Stimulated activated CD8-positive, alpha-beta memory T cell treated with anti-CD3 and anti-CD28 coated beads, Interleukin-12 subunit alpha, Interleukin-12 subunit beta, amount 100 ng/mL, for 4 hours (primary cell): Measurements from ENCODE around the gene PITPNM2.

Source experiments
- DNase-seq: peaks from one replicate; pipeline ENCODE4 v3.0.0-alpha.2; 2020; ENCODE audit warnings: low read depth

PITPNM2 gene

DNA sequence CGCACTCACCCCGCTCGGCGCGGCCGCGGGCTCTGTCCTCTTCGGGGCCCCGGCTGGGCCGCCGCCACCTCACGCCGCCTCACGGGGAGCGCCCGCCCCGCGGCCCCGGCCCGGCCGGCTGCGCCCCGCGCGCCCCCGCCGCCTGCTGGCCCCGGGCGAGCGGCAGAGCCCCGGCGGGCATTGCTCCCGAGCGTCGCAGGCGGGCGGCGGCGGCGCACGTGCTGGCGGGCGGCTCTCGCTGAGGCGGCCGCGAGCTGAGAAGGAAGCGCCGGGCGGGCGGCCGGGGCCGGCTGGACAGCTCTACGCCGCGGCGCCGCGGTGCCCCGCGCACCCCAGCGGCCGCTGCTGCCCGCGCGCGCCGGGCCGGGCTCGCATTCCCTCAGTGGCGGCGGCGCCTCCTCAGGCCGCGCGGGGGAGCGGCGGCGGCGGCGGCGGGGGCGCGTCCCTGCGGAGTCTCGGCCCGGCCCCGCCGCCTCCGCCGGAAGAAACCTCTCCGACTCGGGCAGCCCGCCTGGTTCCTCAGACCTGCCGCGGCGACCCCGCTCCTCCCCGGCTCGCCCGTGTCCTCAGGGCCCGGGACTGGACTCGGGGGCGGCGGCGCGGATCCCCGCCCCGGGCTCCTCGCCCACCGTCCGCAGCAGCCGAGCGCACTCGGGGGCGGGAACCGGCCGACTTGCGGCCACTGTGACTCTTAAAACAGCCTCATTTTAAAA is at the start of gene PITPNM2:
PITPNM2 (minus strand) TSS at position 347 of the 713 bp plus-strand sequence. CDS start 116,500 bp downstream, outside the sequence.
- DNase-seq: peak; percentile 49

- no peak for DNase-seq
Observed at GRCh38 chr12:123200414-123200813, 49.5 kb upstream of the PITPNM2 start.

- DNase-seq: no peak
Observed at GRCh38 chr12:123199936-123200335, 49.0 kb upstream of the PITPNM2 start.

GRCh38 chr12:123187637-123188036 is 36.7 kb upstream of the PITPNM2 start:
- DNase-seq: no peak

DNA sequence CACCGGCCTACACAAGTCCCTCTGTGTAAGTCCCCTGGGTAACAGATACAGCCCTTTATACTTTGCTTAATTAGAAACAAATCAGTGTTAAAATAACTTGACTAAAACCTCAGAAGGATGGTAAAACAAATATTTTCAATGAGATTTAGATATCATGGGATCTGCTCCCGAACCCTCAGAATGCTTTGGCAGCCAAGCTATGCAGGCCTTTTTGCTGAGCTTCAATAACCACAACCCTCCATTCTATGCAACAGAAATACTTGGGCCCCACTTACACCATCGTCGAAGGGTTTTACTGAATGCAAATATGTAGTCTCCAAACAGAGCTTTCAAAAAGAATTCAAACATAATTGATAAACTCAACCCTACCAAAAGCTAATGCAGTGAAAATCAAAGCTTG is 29.3 kb upstream of the PITPNM2 start:
- no peak for DNase-seq

DNA sequence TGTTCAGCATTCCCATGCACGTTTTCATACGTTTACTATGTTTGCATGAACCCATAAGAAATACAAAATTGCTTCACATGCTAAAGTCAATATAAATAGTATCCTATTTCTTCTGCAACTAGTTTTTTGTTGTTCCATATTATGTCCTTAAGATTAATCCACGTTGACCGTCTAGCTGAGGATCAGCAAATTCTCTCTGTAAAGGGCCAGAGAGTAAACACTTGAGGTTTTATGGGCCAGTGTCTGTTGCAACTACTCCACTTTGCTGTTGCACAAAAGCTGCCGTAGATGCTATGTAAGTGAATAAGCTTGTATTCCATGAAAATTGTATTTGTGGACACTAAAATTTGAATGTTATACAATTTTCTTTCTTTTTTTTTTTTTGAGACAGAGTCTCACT is 21.1 kb upstream of the PITPNM2 start:
- no peak for DNase-seq

DNA sequence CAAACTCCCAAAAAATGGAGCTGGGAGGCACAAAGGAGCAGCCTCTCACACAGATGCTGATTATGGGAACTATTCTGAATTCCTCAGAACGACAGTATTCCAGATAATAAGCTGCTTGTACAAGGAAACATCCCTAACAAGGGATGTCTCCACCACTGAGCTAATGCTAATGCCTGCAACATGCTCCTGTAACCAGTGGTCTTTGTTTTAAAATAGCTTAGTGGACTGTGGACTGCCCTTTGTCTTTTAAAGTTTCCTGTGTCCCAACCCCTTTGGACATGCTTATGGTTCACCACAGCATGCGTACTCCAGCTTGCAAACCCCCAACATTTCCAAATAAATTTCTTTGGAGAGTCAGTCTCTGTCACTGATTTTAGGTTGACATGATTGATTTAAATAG is 16.4 kb upstream of the PITPNM2 start:
- no peak for DNase-seq

- no peak for DNase-seq
Observed at GRCh38 chr12:123165537-123165936, 14.6 kb upstream of the PITPNM2 start.

- no peak for DNase-seq
Observed at GRCh38 chr12:123164710-123165261, 13.9 kb upstream of the PITPNM2 start.

DNA sequence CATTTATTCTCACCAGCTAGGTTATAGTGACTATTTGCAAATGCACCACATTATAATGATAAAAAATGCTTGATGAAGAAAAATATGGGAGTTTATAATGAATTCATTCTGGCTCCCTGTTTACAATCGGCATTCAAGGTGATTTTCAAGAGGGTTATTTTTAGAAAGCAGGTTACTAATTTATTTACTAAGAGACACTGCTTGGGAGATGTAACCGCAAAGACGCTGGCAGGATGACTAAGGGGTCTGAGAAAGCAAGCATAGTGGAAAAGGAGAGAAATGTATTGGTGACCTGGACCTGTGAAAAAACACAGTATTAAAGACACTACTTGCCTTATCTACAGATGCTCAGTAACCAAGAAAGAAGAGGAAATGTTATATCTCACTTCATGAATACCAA is 13.3 kb upstream of the PITPNM2 start:
- no peak for DNase-seq

DNA sequence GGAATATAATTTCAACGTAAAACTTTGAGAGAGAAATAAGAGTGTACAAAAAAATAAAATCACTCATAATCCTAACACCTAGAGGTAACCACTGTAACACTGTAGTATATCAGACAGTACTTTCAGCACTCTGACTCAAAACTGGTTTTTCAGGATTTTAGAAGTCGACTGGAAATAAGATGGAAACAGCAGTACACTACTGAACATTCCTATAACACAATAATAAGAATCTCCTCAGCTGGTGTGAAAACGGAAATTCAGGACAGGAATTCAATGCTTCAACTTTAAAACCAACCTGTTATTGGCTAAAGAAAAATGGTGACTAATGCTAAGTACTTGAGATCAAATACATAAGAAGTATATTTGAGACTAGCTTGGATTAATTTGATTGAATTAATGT is 12.3 kb upstream of the PITPNM2 start:
- DNase-seq: no peak

DNA sequence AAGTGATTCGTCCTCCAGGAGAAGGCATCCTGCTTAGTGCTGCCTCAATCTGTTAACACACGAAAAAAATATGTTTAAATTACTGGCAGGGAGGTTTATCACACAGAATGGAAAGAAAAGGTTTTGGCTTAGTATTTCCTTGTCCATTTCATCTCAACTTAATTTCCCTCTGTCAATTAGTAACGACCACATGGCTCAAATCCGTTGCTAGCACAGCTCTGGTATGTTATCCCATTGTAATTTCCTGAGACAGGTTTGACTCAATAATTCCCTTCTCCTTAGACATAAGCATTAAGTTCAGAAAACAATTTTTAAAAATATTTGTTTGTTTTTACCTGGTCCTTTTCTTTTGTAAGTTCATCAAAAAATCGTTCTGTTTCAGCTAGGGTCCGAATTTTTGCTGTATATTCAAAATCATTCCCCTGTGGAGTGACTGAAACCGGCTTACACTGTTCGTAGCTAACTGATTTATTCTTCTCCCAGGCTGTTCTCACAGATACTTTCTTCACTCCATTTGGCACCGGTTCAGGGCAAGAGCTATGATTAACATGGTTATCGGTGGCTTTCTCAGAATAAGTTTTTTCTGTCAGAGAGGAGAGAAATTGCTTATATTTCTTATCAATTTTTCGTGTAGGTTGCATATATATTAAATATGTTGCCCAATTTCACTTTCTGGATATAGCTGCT is 10.1 kb upstream of the PITPNM2 start:
- DNase-seq: no peak

- no peak for DNase-seq
Observed at GRCh38 chr12:123153906-123154305, 3.0 kb upstream of the PITPNM2 start.

DNA sequence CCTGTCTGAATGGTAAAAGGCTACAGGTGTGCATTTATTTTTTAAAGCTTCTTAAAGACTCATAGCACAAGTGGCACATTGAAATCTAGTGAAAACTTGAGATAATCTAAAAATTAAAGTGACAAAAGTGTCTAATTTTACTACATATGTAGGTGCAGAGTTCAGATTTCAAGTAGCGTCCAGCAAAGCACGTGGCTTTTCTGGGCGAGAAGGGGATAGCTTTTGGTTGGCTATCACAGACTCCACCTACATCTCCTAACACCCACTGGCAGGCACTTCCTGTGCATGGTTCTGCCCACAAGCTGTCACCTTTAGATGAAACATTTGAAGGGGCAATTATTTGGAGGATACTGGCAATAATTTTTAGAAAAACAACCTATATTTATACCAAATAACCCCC is 1.9 kb upstream of the PITPNM2 start:
- no peak for DNase-seq

- DNase-seq: no peak
Observed at GRCh38 chr12:123151457-123152454, 866 bp upstream of the PITPNM2 start.

GRCh38 chr12:123150275-123150743 is 581 bp downstream of the PITPNM2 start:
- peak; percentile 3 for DNase-seq

GRCh38 chr12:123149501-123150274 is 1.2 kb downstream of the PITPNM2 start:
- no peak for DNase-seq

GRCh38 chr12:123149088-123149487 is 1.8 kb downstream of the PITPNM2 start:
- no peak for DNase-seq

DNA sequence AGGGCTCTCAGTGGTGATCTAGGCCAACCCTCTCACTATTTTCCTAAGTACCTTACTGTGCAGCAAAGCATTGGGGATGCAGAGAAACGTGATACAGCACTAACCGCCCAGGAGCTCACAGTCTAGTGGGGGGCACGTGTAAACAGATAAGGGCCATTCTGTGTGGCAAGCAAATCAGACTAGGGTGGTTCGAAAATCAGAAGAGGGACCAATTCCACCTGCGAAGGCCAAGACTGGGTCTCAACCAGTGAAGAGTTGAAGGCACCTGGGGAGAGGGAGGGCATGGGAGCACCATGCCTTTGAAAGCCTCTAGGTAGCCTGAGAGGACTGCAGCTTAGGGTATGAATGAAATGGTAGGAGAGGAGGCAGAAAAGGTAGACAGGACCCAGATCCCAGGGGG is 2.2 kb downstream of the PITPNM2 start:
- DNase-seq: no peak

GRCh38 chr12:123148223-123148622 is 2.7 kb downstream of the PITPNM2 start:
- no peak for DNase-seq

DNA sequence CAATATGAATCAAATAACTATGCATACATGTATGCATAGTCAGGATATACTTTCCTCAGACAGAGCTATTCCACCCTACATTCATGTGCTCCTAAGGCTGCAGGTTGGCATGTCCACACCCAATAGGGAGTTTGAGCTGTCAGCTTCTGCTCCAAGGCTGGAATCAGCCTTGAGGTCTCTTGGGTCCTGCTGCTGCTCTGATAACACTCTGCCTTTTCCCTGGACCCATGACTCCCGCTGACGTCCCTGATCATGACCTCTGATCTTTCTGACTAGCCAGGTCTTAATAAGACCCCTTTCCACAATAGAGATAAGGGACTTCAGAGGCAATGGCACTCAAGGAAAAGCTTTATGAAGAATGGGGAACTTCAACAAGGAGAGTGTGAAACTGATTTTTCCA is 5.7 kb downstream of the PITPNM2 start:
- no peak for DNase-seq
